ENCODE measurements around the gene SLC16A11.

Gene SLC16A11

DNA sequence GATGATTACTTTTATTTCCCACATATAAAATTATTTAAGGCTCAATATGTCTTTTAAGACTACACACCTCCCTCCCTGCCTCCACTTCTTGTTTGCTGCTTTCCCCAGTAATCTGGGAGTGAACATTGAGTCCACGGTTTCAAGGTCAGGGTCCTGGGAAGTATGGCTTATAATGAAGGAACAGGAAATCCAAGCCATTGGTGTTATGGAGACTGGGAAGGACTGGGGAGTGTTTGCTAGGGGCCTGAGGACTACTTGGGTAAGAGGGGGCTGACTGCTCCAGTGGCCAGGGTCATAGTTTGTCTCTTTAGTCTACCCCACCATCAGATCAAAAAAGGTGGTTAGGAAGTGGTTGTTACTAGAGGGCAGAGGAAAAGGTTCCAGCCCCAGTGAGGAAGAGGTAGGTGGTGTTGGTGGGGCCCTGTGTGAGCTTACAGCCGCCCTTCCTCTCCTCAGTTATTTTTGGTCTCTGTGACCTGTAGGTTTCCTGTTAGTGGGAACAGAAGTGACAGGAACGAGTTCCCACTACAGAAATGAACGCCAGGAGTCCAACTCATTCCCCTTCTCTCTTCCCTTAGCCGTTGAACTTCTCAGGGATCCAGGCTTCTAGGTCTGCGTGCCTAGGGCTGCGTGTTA, 8.8 kb downstream of the SLC16A11 start:
- TF ChIP-seq, protein P1, sequence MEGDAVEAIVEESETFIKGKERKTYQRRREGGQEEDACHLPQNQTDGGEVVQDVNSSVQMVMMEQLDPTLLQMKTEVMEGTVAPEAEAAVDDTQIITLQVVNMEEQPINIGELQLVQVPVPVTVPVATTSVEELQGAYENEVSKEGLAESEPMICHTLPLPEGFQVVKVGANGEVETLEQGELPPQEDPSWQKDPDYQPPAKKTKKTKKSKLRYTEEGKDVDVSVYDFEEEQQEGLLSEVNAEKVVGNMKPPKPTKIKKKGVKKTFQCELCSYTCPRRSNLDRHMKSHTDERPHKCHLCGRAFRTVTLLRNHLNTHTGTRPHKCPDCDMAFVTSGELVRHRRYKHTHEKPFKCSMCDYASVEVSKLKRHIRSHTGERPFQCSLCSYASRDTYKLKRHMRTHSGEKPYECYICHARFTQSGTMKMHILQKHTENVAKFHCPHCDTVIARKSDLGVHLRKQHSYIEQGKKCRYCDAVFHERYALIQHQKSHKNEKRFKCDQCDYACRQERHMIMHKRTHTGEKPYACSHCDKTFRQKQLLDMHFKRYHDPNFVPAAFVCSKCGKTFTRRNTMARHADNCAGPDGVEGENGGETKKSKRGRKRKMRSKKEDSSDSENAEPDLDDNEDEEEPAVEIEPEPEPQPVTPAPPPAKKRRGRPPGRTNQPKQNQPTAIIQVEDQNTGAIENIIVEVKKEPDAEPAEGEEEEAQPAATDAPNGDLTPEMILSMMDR (IDR thresholded peaks at IDR 0.05; ENCODE audit: insufficient read depth, low read depth, low read length, missing control alignments), result no peak
- DNase-seq (ENCODE audit: low read depth), result peak; percentile 64
- H3K4me3 ChIP-seq (ENCODE audit: low read depth, low read length), result peak overlapping the region; percentile 70

DNA sequence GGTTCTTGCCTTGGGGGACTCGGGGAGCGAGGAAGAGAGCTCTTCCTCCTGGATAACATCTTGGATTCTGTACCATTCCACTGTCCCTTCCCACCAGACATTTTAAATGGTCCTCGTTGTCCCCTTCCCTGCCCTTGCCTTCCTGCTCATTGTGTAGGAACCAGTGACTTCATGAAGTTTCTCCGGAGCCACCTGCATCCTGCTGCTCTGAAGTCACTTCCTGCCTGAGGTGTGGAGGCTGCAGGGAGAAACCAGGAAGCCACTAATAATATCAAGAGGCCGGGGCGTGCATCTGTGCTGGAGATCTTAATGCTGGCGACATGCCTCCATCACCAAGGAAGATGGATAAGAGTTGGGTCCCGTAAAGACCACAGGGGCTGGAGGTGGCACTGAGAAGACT, 14.2 kb downstream of the SLC16A11 start:
- peak; percentile 66 for DNase-seq (ENCODE audit: low read depth)
- TF ChIP-seq, protein P1 (IDR thresholded peaks at IDR 0.05; ENCODE audit: insufficient read depth, low read depth, low read length, missing control alignments), result no peak
- H3K4me3 ChIP-seq (ENCODE audit: low read depth, low read length), result peak overlapping the region; percentile 35

DNA sequence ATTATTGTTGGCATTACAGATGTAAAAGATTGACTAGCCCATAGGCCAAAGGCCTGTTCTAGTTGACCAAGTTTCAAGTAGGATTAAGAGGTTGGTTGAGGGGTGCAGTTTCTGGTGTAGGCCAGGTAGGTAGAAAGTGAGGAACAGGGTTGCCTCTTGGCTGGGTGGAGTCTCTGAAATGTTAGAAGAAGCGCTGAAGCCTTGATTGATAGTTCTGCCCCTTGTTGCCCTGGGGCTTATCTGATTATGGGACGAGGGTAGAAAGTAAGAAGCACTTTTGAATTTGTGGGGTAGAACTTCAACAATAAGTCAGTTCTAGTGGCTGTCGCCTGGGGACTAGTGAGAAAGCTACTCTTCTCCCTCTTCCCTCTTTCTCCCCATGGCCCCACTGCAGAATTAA, 14.8 kb downstream of the SLC16A11 start:
- H3K4me3 ChIP-seq (ENCODE audit: low read depth, low read length), result no peak overlapping the region
- DNase-seq (ENCODE audit: low read depth), result no peak
- TF ChIP-seq, protein P1 (IDR thresholded peaks at IDR 0.05; ENCODE audit: insufficient read depth, low read depth, low read length, missing control alignments), result no peak

DNA sequence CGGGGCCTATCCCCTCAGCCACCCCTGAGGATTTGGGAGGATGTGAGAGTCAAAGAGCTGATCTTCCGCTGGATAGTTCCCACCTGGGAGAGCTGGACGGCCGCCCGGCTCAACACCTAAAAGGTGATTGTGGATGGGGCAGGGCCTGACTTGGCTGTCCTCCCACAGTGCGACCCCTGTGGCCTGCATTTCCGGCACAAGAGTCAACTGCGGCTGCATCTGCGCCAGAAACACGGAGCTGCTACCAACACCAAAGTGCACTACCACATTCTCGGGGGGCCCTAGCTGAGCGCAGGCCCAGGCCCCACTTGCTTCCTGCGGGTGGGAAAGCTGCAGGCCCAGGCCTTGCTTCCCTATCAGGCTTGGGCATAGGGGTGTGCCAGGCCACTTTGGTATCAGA, 16.6 kb downstream of the SLC16A11 start:
- TF ChIP-seq, protein P1 (IDR thresholded peaks at IDR 0.05; ENCODE audit: insufficient read depth, low read depth, low read length, missing control alignments), result no peak
- no peak overlapping the region for H3K4me3 ChIP-seq (ENCODE audit: low read depth, low read length)
- DNase-seq (ENCODE audit: low read depth), result no peak

DNA sequence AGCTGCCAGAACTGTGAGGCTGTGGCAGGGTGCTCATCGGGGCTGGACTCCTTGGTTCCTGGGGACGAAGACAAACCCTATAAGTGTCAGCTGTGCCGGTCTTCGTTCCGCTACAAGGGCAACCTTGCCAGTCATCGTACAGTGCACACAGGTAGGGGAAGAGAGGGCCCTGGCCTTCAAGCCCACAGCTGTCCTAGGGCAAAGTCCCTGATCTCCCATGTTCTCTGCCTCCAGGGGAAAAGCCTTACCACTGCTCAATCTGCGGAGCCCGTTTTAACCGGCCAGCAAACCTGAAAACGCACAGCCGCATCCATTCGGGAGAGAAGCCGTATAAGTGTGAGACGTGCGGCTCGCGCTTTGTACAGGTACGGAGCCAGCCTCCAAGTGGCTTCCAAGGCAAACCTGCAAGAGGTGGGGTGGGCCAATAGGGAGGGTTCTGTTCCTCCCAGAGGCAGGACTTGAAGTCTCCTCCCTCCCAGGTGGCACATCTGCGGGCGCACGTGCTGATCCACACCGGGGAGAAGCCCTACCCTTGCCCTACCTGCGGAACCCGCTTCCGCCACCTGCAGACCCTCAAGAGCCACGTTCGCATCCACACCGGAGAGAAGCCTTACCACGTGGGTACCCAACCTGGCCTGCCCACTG, 17.3 kb downstream of the SLC16A11 start:
- TF ChIP-seq, protein P1 (IDR thresholded peaks at IDR 0.05; ENCODE audit: insufficient read depth, low read depth, low read length, missing control alignments), result no peak

DNA sequence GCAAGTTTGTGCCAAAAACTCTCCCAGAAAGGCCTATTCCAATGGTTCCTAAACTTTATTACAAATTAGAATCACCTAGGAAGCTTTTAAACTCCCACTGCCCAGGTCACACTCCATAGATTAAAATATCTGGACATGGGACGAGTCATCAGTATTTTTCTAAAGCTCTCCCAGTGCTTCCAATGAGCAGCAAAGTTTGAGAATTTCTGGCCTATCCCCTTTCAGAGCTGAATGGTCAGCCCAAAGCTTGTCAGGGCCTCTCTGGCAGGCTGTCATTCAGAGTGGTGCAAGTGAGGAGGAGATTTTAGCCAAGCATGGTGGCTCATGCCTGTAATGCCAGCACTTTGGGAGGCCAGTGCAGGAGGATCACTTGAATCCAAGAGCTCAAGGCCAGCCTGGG, 18.6 kb downstream of the SLC16A11 start:
- no peak overlapping the region for H3K4me3 ChIP-seq (ENCODE audit: low read depth, low read length)
- TF ChIP-seq, protein P1 (IDR thresholded peaks at IDR 0.05; ENCODE audit: insufficient read depth, low read depth, low read length, missing control alignments), result no peak
- no peak for DNase-seq (ENCODE audit: low read depth)

More for the DNA sequence above, 17.3 kb downstream of the SLC16A11 start:
- no peak for DNase-seq (ENCODE audit: low read depth)
- H3K4me3 ChIP-seq (ENCODE audit: low read depth, low read length), result no peak overlapping the region
